Left forelimb (tissue), 1 donor: ENCODE data around the gene KRT85.

Experiments
- DNase-seq: peaks from one replicate; pipeline ENCODE4 v3.0.0-alpha.2; 2018; ENCODE audit warnings: low spot score

The KRT85 gene

GRCh38 chr12:52323416-52324152 lies 43.7 kb downstream of the KRT85 start:
- no peak for DNase-seq

GRCh38 chr12:52323001-52323400 lies 44.3 kb downstream of the KRT85 start:
- DNase-seq: no peak

- DNase-seq: no peak
Observed at GRCh38 chr12:52322069-52322468, 45.2 kb downstream of the KRT85 start.

GRCh38 chr12:52321418-52321817 lies 45.9 kb downstream of the KRT85 start:
- no peak for DNase-seq

- DNase-seq: no peak
Observed at GRCh38 chr12:52320784-52321400, 46.4 kb downstream of the KRT85 start, which contains the start of gene KRT83. Gene KRT83 (minus strand): TSS chr12:52321398. CDS start chr12:52321335, 63 bp downstream.

GRCh38 chr12:52319097-52319496 lies 48.2 kb downstream of the KRT85 start:
- DNase-seq: peak; percentile 58

GRCh38 chr12:52318241-52318990 lies 48.9 kb downstream of the KRT85 start:
- DNase-seq: peak; percentile 11

- DNase-seq: peak; percentile 54
Observed at GRCh38 chr12:52317468-52318052, 49.7 kb downstream of the KRT85 start.

- DNase-seq: peak; percentile 23
Observed at GRCh38 chr12:52316701-52317100, 50.6 kb downstream of the KRT85 start.

- no peak for DNase-seq
Observed at GRCh38 chr12:52316290-52316689, 51.0 kb downstream of the KRT85 start.

- peak; percentile 59 for DNase-seq
Observed at GRCh38 chr12:52315721-52316120, 51.6 kb downstream of the KRT85 start.

- peak; percentile 45 for DNase-seq
Observed at GRCh38 chr12:52314511-52314910, 52.8 kb downstream of the KRT85 start.

GRCh38 chr12:52313926-52314325 lies 53.4 kb downstream of the KRT85 start:
- peak; percentile 51 for DNase-seq

- DNase-seq: peak; percentile 38
Observed at GRCh38 chr12:52313461-52313860, 53.8 kb downstream of the KRT85 start.

- DNase-seq: no peak
Observed at GRCh38 chr12:52312086-52312485, 55.2 kb downstream of the KRT85 start.

GRCh38 chr12:52311285-52311648 lies 56.0 kb downstream of the KRT85 start:
- peak; percentile 42 for DNase-seq

- peak; percentile 25 for DNase-seq
Observed at GRCh38 chr12:52310622-52311284, 56.5 kb downstream of the KRT85 start.
